Spleen (tissue), 7 donors: ENCODE data around the gene RPS6KA6.

ENCODE experiments used
- CTCF ChIP-seq, 11 experiments: fragments of 200-600 bp in 7 of 11; fragments of 450-650 bp in 4 of 11; sonication (generic) in 4 of 11; IDR thresholded peaks in 8 of 11; conservative IDR thresholded peaks in 3 of 11; 1 replicate in 7 of 11; 2 replicates in 4 of 11; pipeline versions ENCODE4 v1.4.0 to v1.8.0; 2016 to 2021; ENCODE audit warnings: antibody characterized with exemption in 11 of 11, inconsistent platforms in 4 of 11, mild to moderate bottlenecking in 1 of 11
- POLR2A ChIP-seq, 3 donors: fragments of 450-650 bp; IDR thresholded peaks; one replicate each; pipeline ENCODE4 v1.5.1; 2017; ENCODE audit warnings: antibody characterized with exemption in 3 of 3, mild to moderate bottlenecking in 1 of 3
- donor health status: DM: no; HTN: no; CAD: no; lungs with moderate emphysema.
- donor health status: DM: no; HTN: no; CAD: no.
- donor health status: DM: no; HTN: no; CAD: no.

- TF ChIP-seq CTCF (IDR thresholded peaks at IDR 0.05 in 8 of 11, conservative IDR thresholded peaks at IDR 0.05 in 3 of 11) (no peak), POLR2A (IDR thresholded peaks at IDR 0.05) (no peak)
Observed at GRCh38 chrX:84186603-84187532, 1.1 kb downstream of the RPS6KA6 start.
